Measurements from ENCODE around the gene IL10.

- TF ChIP-seq POLR2A (IDR thresholded peaks at IDR 0.05), result no peak
- TF ChIP-seq POLR2AphosphoS5 (IDR thresholded peaks at IDR 0.05; ENCODE audit: insufficient read depth in 1 of 2, low read depth in 1 of 2), result no peak
These were observed 28.6 kb upstream of the IL10 start for GRCh38 chr1:206800891-206801290.

All from vagina (tissue), 2 donors.